GM19023 (cell line): ENCODE results near the gene ATG14.
"Not testable (repeated sequence)": the region's sequence is repeated elsewhere in the genome, so short reads cannot be mapped to it uniquely, and the experiment has no call there.

Experiments used
- ATAC-seq: cut with Tn5 transposase; IDR thresholded peaks from one replicate; pipeline ENCODE4 v1.9.1; 2021; ENCODE audit warnings: mild to moderate bottlenecking, moderate library complexity; ENCODE audit not compliant: unreplicated experiment

Gene ATG14, protein sequence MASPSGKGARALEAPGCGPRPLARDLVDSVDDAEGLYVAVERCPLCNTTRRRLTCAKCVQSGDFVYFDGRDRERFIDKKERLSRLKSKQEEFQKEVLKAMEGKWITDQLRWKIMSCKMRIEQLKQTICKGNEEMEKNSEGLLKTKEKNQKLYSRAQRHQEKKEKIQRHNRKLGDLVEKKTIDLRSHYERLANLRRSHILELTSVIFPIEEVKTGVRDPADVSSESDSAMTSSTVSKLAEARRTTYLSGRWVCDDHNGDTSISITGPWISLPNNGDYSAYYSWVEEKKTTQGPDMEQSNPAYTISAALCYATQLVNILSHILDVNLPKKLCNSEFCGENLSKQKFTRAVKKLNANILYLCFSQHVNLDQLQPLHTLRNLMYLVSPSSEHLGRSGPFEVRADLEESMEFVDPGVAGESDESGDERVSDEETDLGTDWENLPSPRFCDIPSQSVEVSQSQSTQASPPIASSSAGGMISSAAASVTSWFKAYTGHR

DNA sequence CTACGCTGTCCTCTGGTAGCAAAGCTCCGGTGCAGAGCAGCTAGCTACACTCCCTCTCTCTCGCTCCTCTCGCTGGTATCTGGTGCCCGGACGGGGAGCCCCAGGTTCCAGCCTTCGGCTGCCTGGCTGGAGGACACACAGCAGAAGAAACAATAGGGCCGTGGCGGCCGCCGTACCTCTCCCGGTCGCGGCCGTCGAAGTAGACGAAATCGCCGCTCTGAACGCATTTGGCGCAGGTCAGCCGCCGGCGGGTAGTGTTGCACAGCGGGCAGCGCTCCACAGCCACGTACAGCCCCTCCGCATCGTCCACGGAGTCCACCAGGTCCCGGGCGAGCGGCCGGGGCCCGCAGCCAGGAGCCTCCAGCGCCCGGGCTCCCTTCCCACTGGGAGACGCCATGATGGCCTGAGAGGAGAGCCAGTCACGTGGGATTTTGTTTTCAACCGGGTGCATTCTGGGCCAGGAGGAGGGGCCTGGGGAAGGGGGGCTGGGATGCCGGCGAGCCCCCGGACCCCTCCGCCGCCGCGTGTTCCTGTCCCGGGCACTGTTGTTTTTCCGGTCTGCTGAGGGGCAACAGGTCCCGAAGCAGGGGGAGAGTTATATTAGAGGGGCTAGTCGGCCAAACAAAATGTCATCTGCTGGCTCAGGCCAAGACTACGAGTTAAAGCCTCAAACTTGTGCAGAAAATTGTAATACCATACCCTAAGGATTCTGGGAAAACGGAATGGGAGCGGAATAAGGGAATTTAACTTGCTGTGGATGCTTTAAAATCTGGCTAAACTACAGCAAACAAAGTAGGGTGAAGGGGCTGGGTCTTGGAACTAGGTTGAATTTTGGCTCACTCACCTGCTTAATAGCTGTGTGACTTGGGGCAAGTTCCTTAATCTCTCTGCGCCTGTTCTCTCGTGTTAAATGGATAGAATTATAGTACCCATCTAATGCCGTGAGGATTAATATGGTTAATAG lies at the start of gene ATG14:
Gene ATG14, minus strand, starts transcription at position 405 of the 964 bp plus-strand sequence. Its CDS starts 8 bp downstream, at position 397.
- peak; percentile 98 for ATAC-seq

DNA sequence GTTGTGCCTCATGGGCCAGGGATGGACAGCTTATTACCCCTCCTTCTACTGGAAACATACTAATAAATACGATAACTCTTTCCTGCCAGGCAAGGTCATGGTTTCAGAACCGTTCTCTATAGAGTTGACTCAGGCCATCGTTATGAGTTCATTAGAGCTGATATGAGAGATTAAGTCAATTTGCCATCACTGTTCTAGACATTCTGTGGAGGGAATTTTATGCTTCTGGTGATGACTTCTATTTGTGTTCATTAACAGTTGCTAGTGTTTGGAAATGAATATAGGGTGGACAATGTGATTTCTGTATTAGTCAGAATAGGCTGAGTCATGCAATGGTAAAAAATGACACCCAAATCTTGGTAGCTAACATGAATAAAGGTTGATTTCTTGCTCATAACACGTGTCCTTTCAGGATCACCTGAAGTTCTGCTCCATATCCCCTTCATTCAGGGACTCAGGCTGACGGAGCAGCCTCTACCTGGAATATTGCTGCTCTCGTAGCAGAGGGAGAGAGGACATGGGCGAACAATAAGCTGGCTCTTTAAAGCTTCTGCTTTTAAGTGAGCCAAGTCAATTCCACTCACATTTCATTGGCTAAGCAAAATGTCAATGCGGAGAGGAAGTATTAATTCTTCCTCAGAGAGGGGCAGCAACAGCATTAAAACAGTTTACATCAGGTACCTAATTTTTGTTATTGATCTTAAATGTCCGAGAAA lies 47.3 kb upstream of the ATG14 start:
- ATAC-seq = peak; percentile 72

DNA sequence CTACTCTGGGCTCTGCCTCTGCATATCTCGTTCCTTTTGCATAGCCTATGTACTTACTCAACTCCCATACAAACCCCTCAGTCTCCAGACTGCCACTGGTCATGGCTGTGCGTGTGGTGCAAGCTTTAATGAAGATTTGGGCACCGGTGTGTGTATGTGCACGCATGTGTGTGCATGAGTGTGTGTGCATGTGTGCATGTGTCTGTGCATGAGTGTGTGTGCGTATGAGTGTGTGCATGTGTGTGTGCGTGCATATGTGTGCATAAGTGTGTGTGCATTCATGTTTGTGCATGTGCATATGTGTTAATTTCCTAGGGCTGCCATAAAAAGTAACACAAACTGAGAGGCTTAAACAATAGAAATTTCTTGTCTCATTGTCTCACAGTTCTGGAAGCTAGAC lies 45.9 kb upstream of the ATG14 start:
- no peak for ATAC-seq

DNA sequence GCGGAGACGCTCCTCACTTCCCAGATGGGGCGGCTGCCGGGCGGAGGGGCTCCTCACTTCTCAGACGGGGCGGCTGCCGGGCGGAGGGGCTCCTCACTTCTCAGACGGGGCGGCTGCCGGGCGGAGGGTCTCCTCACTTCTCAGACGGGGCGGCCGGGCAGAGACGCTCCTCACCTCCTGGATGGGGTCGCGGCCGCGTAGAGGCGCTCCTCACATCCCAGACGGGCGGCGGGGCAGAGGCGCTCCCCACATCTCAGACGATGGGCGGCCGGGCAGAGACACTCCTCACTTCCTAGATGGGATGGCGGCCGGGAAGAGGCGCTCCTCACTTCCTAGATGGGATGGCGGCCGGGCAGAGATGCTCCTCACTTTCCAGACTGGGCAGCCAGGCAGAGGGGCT lies 44.8 kb upstream of the ATG14 start:
- ATAC-seq = not testable (repeated sequence)

DNA sequence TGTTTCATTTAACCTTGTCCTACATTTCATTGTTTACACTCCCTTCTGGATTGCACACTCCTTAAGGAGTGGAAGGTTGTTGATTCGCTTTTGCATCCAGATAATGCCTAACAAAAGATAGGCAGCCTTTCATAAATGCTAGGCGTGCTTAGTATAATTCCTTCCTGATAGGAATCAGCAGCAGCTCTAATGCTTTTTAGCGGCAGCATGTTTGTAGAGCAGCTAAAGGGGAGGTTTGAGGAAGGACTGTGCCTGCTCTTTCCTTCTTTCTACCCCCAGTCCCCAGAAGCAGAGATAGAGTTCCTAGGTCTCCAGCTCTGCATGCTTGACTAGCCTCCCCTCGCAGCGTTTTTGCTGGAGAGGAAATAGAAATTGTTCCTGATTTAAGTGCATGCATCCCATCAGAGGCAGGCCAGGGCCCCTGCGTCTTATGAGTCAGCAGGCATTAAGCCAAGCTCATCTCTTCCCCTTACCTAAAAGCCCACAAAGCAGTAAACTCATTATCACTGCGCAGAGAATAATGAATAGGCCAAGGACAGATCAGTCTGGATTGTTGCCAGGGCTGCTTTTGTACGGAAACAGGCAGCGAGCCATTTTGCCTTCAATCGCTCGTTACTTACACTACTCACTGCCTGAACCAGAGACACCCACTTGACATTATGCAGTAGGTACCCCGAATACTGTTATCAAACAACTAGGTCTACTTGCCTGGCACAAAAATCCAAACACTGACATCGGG lies 42.8 kb upstream of the ATG14 start:
- no peak for ATAC-seq

DNA sequence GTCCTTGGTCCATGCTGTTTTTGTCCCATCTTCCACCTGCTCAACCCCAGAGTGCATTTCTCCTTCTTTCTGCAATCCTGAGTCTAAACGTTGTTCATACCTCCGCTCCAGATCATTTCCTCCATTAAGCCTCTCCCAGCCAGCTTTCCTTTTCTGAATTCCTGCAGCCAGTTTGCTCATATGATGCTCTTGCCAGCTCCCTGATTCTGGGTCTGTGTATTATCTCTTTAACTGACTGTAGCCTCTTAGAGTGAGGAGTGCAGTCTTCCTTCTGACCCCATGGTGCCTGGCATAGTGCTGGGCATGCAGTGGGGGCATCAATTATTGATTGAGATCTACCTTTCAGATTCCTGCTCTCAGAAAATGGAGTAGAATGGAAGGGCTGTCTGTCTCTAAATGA lies 40.3 kb upstream of the ATG14 start:
- ATAC-seq = no peak

DNA sequence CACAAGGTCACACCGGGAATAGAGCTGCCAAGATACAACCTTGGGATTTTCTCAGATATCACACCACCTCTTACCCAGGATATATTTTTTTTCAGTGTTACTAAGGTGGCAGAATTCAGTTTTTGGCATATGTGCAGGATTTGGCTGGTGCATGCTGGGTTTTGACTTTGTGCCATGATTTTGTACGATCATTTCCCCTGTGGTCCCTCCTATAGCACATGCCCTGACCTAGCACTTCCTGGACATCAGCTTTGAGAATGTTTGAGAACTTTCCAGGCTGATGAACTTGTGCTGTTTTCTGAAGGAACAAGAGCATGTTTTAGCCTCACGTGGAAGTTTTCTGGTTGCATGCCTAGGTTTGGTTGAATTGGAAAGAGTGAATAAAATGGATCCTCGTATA lies 39.8 kb upstream of the ATG14 start:
- ATAC-seq = no peak

DNA sequence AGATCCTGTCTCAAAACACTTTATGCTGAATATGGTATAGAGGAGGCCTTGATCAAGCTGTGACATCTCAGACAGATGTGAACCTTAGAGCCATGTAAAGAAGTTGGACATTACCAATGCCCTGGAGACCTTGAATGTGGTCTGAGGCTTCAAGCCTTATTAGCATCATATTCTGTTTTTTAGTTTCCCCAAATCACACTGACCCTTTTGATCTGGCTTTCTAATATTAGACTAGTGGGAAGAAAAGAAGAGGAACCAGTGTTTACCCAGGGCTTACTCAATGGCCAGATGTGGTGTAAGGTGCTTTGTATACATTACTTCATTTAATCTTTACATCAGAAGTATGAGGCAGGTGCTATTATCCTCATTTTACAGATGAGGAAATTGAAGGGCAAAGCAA lies 39.4 kb upstream of the ATG14 start:
- ATAC-seq = no peak

DNA sequence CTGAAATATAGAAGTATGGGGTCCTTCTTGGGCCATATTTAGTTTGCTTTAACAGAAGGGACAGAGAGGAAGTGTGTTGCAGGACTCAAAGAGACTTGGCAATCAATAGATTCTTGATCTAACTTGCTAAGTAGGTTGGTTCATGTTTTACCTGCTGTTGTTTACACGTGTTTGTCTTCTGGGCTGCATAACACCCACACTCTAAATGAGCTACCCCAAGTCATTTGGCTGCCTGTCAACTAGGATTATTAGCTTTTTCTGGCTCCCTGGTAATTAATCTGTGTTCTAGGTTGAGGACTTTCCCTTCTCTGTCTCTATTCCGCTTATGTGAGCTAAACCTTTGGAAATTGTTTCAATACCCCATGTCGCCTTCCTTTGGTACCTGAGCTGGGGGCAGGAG lies 38.9 kb upstream of the ATG14 start:
- no peak for ATAC-seq

DNA sequence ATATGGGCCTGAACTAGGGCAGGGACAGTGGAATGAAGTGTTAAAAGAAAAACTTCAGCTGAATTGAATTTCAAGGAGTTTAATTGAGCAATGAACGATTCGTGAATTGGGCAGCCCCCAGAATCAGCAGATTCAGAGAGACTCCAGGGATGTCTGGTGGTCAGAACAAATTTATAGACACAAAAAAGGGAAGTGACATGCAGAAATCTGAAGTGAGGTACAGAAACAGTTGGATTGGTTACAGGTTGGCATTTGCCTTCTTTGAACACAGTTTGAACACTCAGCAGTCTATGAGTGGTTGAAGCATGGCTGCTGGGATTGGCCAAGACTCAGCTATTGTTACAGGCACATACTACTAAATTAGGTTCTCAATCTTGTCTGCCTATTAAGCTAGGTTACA lies 38.5 kb upstream of the ATG14 start:
- no peak for ATAC-seq

DNA sequence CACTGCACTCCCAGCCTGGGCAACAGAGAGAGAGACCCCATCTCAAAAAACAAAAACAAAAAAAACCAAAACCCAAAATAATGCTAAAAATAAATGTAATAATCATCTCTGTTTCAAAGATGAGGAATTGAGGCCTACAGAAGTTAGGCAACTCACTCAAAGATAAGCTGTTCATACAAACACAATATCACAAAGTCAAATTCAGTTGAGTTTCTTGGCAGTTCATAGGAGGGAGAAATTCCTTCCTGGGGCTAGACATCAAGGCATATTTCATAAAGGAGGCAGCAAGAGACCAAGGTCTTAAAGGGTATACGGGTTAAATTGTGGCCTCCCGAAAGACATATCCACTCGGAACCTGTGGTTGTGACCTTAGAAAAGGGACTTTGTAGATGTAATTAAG lies 37.5 kb upstream of the ATG14 start:
- no peak for ATAC-seq

DNA sequence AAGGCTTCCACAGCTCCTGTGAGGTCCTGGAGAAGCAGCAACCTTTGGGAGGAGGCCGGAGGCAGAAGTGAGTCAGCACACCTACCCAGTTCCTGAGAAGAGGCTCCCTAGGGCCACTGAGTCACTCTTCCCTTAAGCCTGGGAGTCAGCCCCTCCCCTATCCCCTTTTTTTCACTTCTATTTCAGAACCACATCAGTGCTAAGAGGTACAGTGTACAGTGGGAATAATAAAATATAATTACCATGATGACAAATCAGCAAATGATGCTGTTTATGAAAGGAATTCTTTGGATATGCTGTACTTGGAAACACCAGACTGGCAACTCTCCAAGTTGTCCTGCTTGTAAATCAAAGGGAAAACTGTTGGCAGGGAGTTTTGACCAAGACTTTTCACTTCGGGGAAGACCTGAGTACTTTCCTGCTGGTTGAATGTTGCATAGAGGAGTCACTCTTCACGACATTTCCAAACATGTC lies 36.5 kb upstream of the ATG14 start:
- ATAC-seq = no peak

DNA sequence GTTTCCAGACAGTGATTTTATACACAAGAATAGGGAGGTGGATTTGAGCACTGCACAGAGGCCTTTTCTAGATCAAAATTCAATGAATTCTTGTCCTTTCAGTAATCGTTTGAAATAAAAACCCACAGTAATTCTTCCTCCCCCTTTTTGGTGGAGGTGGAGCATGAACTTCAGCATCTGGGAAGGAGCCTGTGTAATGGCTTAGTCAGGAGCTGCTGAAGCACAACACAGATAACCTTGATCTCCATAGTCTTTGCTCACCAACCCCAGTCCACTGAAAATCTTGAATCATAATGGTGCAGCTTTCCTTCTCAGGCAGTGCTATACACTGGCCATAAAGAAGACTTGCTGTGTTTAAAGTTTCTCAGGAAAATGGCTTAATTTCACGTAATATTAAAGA lies 35.2 kb upstream of the ATG14 start:
- no peak for ATAC-seq

DNA sequence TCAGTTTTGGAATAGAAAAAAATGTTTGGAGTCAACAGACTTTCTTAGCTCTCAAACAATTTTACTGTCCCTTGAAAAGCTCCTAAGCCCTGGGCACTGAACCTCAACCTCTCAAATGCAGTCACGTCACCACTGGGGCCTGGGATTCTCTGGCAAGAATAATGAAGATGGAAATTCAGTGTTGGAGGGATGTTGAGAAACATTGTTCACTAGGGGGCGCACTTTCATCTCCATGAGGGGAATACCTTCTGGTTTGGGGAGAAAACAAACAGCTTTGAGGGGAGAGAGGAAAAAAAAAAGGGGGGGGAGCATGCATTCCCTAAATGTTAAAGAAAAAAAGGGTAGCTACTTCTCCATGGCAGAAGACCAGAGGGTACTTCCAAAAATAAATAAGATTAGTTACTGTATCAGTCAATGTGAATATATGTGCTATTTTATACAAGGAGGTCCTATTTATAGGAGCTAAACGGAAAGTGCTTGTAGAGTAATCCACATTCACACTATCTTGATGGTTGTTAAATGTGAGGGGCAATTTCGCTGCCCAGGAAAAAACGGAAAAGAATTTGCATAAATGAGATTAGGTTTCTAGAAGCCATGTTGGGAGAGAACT lies 34.6 kb upstream of the ATG14 start:
- ATAC-seq = no peak

DNA sequence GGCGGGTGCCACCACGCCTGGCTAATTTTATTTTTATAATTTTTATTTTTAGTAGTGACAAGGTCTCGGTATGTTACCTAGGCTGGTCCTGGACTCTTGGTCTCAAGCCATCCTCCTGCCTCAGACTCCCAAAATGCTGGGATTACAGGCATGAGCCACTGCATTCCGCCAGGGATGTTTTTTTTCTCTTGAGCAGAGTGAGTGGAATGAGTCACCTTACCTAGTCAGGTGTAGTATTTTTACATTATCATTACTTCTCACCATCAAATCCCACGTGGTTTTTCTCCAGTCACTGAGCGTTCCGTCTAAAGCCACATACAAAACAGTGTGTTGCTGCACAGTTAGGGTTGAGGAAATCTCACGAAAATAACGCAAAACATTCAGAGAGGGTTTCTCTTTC lies 29.7 kb upstream of the ATG14 start:
- no peak for ATAC-seq

DNA sequence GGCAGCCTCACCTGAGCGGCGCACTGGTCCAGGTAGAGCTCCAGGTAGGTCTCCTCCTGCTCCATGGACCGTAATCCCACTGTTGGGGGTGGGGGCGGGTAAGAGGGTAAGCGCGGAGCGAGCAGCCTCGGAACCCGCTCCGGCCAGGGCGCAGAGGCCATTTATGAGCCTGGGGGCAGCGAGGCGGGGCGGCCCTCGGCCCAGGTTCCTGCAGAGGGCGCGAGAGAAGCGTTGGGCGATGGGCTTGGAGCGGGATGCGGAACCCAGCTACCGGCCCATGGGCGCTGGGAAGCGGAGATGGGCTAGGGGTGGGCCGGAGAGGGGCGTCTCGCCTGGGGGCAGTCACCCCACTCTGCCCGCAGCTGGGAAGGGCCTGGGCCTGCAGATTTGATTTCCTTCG lies 28.8 kb upstream of the ATG14 start, which contains the start of gene TBPL2:
Gene TBPL2, minus strand, starts transcription at position 232 of the 400 bp plus-strand sequence. Its CDS starts 167 bp downstream, at position 65.
- ATAC-seq = no peak

DNA sequence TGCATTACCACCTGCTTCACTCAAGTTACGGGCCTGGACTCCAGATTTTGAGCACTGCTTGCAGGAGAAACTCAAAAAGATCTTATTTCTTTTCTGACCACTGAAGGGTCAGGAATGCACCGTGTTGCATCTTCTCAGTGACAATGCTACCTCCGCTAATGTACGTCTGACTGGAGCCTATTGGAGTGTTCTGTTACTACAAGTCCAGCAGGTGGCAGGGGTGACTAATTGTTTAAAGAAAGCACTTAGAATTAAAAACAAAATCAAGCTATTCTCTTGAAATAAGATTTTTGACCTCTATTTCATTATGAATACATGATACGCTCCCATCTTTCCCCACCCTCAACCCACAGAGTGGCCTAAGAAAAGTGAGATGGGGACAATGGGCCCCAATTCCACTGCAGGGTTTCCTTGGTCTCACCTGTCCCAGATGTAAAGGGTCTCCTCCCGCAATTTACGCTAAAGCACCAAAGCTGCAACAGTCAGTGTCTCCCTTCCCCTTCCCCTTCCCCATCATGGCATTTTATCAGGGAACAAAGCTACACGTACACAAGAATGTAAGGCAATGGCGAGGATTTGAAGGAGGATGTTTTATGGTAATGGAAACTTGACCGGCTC lies 26.5 kb upstream of the ATG14 start:
- ATAC-seq = no peak

DNA sequence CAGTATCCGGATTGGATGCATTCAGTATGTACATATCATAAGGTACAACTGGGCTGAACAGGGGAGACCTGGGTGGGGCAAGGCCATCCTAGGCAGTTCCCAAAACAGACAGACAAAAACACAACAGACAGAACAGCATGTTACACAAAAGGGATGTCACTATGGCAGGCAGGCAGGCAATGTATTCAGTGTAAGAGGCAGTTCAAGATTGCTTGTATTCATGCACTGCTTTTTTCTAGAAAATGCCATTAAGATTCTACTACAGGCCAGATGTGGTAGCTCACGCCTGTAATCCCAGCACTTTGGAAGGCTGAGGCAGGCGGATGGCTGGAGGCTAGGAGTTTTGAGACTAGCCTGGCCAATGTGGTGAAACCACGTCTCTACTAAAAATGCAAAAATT lies 25.3 kb upstream of the ATG14 start:
- no peak for ATAC-seq

DNA sequence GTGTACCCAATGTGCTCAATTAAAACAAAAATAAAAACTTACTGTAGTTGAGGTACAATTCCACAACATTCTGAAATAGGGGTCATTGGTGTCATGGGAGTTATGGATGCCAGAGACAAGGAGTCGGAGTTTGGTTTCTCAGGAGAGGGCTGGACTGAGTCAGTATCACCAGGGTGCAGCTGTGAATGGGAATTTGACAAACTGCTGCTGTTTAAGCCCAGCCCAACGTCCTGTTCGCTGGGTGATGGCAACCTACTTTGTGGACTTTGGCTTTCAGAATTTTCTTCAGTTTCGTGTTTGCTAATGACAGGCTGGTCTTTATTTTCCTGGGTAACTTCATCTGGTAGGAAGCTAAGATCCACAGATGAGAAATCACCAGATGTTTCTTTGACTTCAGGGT lies 24.9 kb upstream of the ATG14 start:
- no peak for ATAC-seq
